Measurements from ENCODE around the gene PASK. TPM values are rescaled to one million over a fixed set of nuclear protein-coding genes. Genes with fewer than 3 reads are reported as not detected.

The PASK gene
- total and polyA plus RNA-seq, 2 experiments from 2014 or later: 0.56 to 2.1 TPM

DNA sequence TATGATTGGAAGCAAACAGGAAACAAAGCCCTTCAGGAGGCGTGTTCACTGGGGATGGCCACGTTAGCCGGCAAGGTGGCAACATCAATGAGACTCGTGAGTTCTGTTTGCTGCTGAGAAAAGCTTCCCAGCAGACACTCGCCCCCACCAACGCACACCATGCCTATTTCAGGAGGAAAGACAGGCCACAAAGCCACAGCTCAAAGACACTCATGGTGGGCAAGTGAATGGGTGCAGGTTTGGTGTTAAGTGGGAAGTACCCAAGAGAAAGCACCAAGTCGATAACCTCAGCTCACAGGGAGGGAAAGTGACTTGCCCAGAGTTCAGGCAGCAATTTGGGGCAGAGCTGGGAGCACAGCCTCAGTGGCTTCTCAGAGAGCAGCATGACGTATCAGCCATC, 36.7 kb downstream of the PASK start:
- DNase-seq: no peak
- H3F3A ChIP-seq (ENCODE audit: insufficient read depth): no peaks in the 10 kb centered on the region
- no peak overlapping the region for H3K9ac ChIP-seq
- TF ChIP-seq EZH2 (IDR thresholded peaks at IDR 0.05; ENCODE audit: insufficient read depth, poor library complexity, severe bottlenecking): no peak
- TF ChIP-seq EZH2phosphoT487 (IDR thresholded peaks at IDR 0.05; ENCODE audit: insufficient read depth, low read depth): no peak
- no peak overlapping the region for H3K4me3 ChIP-seq
- in situ Hi-C loops (cut with MboI): no loop called here
- no peak overlapping the region for H3K27ac ChIP-seq
- no peaks in the 10 kb centered on the region for H3K79me2 ChIP-seq (ENCODE audit: insufficient read depth)
- no peaks in the 10 kb centered on the region for H3K4me1 ChIP-seq (ENCODE audit: insufficient read depth)
- no peak overlapping the region for H2AFZ ChIP-seq
- no peak overlapping the region for H3K4me2 ChIP-seq (ENCODE audit: unreplicated experiment)
- no peaks in the 10 kb centered on the region for H3K9me2 ChIP-seq (ENCODE audit: insufficient read depth)
- no peaks in the 10 kb centered on the region for H3K27me3 ChIP-seq (replicated peaks; ENCODE audit: insufficient read depth)
- no peaks in the 10 kb centered on the region for H3K36me3 ChIP-seq (ENCODE audit: low read depth)
- no peaks in the 10 kb centered on the region for H4K20me1 ChIP-seq (ENCODE audit: insufficient read depth)
- 71 to 76% methylated on average over 8 of the region's 8 CpGs for WGBS, 2 experiments (ENCODE audit: low coverage in 1 of 2, low lambda C conversion rate in 2 of 2, missing lambda C conversion rate in 2 of 2)
- H3K9me3 ChIP-seq (ENCODE audit: low read depth): no peaks in the 10 kb centered on the region

DNA sequence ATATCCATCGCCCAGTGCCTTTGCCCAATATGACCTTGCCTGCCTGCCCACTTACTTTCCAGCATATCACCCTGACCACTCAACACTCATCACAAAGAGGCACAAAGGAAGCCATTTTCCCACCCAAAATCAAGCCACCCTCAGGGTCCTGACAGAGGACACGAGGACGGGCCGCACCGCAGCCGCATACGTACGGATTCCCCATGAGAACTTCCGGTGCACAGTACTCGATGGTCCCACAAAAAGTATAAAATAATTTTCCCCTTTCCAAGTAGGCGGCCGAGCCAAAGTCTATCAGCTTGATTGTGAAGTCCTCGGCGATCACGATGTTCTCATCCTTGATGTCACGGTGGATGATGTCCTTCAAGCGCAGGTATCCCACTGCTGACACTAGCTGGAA, 37.2 kb downstream of the PASK start:
- H3K4me2 ChIP-seq (ENCODE audit: unreplicated experiment): no peak overlapping the region
- DNase-seq: no peak
- no peaks in the 10 kb centered on the region for H3K9me2 ChIP-seq (ENCODE audit: insufficient read depth)
- H3K9ac ChIP-seq: no peak overlapping the region
- no peaks in the 10 kb centered on the region for H3K79me2 ChIP-seq (ENCODE audit: insufficient read depth)
- in situ Hi-C loops (cut with MboI): no loop called here
- no peaks in the 10 kb centered on the region for H4K20me1 ChIP-seq (ENCODE audit: insufficient read depth)
- H3K27ac ChIP-seq: no peak overlapping the region
- no peaks in the 10 kb centered on the region for H3K36me3 ChIP-seq (ENCODE audit: low read depth)
- H3K27me3 ChIP-seq (replicated peaks; ENCODE audit: insufficient read depth): no peaks in the 10 kb centered on the region
- no peaks in the 10 kb centered on the region for H3K4me1 ChIP-seq (ENCODE audit: insufficient read depth)
- H3K4me3 ChIP-seq: no peak overlapping the region
- H2AFZ ChIP-seq: no peak overlapping the region
- WGBS, 2 experiments (ENCODE audit: low coverage in 1 of 2, low lambda C conversion rate in 2 of 2, missing lambda C conversion rate in 2 of 2): 93 to 96% methylated on average over 17 of the region's 17 CpGs
- H3K9me3 ChIP-seq (ENCODE audit: low read depth): no peaks in the 10 kb centered on the region
- H3F3A ChIP-seq (ENCODE audit: insufficient read depth): no peaks in the 10 kb centered on the region
- TF ChIP-seq EZH2phosphoT487 (IDR thresholded peaks at IDR 0.05; ENCODE audit: insufficient read depth, low read depth): no peak
- no peak for TF ChIP-seq EZH2 (IDR thresholded peaks at IDR 0.05; ENCODE audit: insufficient read depth, poor library complexity, severe bottlenecking)

DNA sequence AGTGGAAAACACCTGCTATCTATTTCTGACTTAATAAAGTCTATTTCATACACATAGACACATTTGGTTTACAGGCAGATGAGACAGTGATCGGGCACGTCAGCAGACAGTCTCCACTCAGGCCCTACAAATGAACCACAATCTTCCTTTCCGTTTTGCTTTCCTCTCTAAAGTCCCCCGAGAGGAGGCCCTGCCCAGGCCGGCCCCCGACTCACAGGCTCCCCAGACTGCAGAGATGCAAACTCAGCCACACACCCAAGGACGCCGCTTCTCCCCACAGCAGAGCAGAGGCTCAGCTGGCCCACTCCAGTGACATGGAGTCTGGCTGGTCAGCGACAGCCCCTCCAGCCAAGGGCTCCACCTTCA, 37.8 kb downstream of the PASK start:
- H3K27ac ChIP-seq: no peak overlapping the region
- TF ChIP-seq EZH2 (IDR thresholded peaks at IDR 0.05; ENCODE audit: insufficient read depth, poor library complexity, severe bottlenecking) (no peak), EZH2phosphoT487 (IDR thresholded peaks at IDR 0.05; ENCODE audit: insufficient read depth, low read depth) (no peak)
- in situ Hi-C loops (cut with MboI): no loop called here
- WGBS, 2 experiments (ENCODE audit: low coverage in 1 of 2, low lambda C conversion rate in 2 of 2, missing lambda C conversion rate in 2 of 2): 92 to 94% methylated on average over 9 of the region's 9 CpGs
- no peaks in the 10 kb centered on the region for H3K36me3 ChIP-seq (ENCODE audit: low read depth)
- no peak overlapping the region for H3K9ac ChIP-seq
- H3K4me3 ChIP-seq: no peak overlapping the region
- no peak for DNase-seq
- H3K27me3 ChIP-seq (replicated peaks; ENCODE audit: insufficient read depth): no peaks in the 10 kb centered on the region
- H3K4me2 ChIP-seq (ENCODE audit: unreplicated experiment): no peak overlapping the region
- H3K79me2 ChIP-seq (ENCODE audit: insufficient read depth): no peaks in the 10 kb centered on the region
- no peaks in the 10 kb centered on the region for H4K20me1 ChIP-seq (ENCODE audit: insufficient read depth)
- no peaks in the 10 kb centered on the region for H3K4me1 ChIP-seq (ENCODE audit: insufficient read depth)
- no peak overlapping the region for H2AFZ ChIP-seq
- no peaks in the 10 kb centered on the region for H3K9me2 ChIP-seq (ENCODE audit: insufficient read depth)
- H3F3A ChIP-seq (ENCODE audit: insufficient read depth): no peaks in the 10 kb centered on the region
- no peaks in the 10 kb centered on the region for H3K9me3 ChIP-seq (ENCODE audit: low read depth)

DNA sequence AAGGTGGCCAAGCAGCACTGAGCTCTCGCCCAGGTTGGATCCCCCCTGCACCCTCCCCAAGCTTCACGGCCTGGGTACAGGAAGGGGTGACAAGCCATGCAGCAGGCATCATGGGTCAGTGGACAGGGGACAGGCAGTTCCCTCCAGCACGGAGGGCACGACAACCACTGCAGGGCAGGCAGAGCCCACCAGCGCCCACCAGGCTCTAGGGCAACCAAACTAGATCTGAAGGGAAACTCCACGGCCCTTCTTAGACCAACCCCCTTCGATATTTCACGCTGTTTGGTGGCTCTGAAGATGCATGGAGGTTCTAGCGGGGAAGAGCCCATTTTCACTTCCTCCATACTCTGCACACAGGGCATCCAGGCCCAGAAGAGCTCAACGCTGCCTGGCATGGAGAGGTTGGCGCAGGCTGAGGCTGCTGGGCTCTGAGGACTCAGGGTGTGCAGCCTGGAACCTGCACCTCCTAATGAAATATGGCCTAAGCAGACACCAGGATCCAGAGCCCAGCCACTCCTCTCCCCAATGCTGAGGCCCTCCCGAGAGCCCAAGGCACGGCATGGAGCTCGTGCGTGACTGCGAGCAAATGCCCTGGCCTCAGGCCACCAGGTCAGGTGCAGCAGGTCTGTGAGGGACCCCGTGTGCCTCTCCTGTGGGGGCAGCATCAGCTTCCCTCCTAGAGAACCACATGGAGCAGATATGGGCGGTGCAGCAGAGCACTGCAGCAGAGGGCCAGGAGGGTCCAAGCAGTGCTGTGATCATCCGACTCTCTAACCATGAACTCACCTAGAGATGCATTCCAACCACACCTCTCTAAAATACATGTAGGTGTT, 38.4 kb downstream of the PASK start:
- H3K9me3 ChIP-seq (ENCODE audit: low read depth): no peaks in the 10 kb centered on the region
- H4K20me1 ChIP-seq (ENCODE audit: insufficient read depth): no peaks in the 10 kb centered on the region
- in situ Hi-C loops (cut with MboI): no loop called here
- H3K27ac ChIP-seq: no peak overlapping the region
- no peak overlapping the region for H2AFZ ChIP-seq
- no peaks in the 10 kb centered on the region for H3K36me3 ChIP-seq (ENCODE audit: low read depth)
- 89 to 93% methylated on average over 14 to 19 of the region's 19 CpGs for WGBS, 2 experiments (ENCODE audit: low coverage in 1 of 2, low lambda C conversion rate in 2 of 2, missing lambda C conversion rate in 2 of 2)
- H3K4me1 ChIP-seq (ENCODE audit: insufficient read depth): no peaks in the 10 kb centered on the region
- H3K27me3 ChIP-seq (replicated peaks; ENCODE audit: insufficient read depth): no peaks in the 10 kb centered on the region
- H3K9ac ChIP-seq: no peak overlapping the region
- H3K9me2 ChIP-seq (ENCODE audit: insufficient read depth): no peaks in the 10 kb centered on the region
- DNase-seq: no peak
- H3K4me2 ChIP-seq (ENCODE audit: unreplicated experiment): no peak overlapping the region
- H3K79me2 ChIP-seq (ENCODE audit: insufficient read depth): no peaks in the 10 kb centered on the region
- H3F3A ChIP-seq (ENCODE audit: insufficient read depth): no peaks in the 10 kb centered on the region
- no peak overlapping the region for H3K4me3 ChIP-seq
- no peak for TF ChIP-seq EZH2 (IDR thresholded peaks at IDR 0.05; ENCODE audit: insufficient read depth, poor library complexity, severe bottlenecking)
